ENCODE results near the gene HSPB2.
A peak's percentile ranks its signal among the peaks of the same experiment; 100 is the strongest.

DNA sequence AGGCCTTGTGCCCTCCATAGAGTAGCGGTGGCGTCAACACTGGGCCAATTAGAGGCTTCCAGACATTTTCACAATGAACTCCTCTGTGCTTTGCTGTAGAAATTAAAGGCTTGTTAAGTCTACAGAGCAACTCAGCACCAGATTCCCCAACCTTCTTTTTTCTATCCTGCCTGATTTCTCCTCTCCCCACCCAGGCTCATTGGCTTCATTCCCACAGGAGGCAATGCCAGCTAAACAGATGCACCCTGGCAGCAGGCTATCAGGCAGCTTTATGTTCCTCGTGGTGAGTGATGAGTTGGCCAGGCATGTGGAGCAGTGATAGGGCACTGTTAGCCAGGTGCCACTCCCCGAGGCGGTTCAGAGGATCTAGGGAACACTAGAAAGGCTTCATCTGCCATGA is 29.4 kb downstream of the HSPB2 start:
- peak in 1 of 2 donors; percentile 17 for TF ChIP-seq POLR2A (IDR thresholded peaks at IDR 0.05)
- TF ChIP-seq, protein P1, sequence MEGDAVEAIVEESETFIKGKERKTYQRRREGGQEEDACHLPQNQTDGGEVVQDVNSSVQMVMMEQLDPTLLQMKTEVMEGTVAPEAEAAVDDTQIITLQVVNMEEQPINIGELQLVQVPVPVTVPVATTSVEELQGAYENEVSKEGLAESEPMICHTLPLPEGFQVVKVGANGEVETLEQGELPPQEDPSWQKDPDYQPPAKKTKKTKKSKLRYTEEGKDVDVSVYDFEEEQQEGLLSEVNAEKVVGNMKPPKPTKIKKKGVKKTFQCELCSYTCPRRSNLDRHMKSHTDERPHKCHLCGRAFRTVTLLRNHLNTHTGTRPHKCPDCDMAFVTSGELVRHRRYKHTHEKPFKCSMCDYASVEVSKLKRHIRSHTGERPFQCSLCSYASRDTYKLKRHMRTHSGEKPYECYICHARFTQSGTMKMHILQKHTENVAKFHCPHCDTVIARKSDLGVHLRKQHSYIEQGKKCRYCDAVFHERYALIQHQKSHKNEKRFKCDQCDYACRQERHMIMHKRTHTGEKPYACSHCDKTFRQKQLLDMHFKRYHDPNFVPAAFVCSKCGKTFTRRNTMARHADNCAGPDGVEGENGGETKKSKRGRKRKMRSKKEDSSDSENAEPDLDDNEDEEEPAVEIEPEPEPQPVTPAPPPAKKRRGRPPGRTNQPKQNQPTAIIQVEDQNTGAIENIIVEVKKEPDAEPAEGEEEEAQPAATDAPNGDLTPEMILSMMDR (IDR thresholded peaks at IDR 0.05) = no peak

Measured in tibial nerve (tissue), 3 donors.